NCI-H128 (cell line): ENCODE results near the gene SPATS1.
A peak's percentile ranks its signal among the peaks of the same experiment; 100 is the strongest.
"Not testable (repeated sequence)": the region's sequence is repeated elsewhere in the genome, so short reads cannot be mapped to it uniquely, and the experiment has no call there.

ENCODE experiments used
- DNase-seq: peaks from one replicate; lab custom pipeline; 2025; ENCODE audit not compliant: unreplicated experiment; lab: John Stamatoyannopoulos, UW

SPATS1 gene

GRCh38 chr6:44311304-44311703 lies 31.1 kb upstream of the SPATS1 start:
- DNase-seq = no peak

GRCh38 chr6:44311767-44312166 lies 30.7 kb upstream of the SPATS1 start:
- no peak for DNase-seq

- peak; percentile 73 for DNase-seq
Measured at GRCh38 chr6:44312901-44313788, 29.3 kb upstream of the SPATS1 start, which contains the start of gene AARS2. Gene AARS2, minus strand, starts transcription at chr6:44313347. Its CDS starts 24 bp downstream, at chr6:44313323.

- DNase-seq = not testable (repeated sequence)
Measured at GRCh38 chr6:44314657-44315056, 27.8 kb upstream of the SPATS1 start.

DNA sequence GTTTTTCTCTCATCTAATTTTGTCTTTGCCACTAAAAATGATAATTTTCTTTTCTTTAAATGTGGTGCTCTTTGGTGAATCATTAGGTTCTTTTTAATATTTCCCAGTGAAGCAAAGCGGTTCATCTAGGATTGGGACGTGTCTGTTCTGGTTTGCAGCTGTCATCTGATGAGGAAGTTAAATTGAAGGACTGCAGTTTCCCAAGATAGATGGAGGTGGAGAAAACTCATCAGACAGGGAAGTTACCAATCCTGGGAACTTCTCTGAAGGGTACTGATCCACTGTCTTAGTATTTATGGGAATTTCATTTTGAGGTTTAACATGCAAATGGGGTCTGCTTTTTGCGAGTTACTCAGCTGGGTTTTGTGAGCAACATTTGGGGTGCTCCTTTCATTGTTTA lies 26.9 kb upstream of the SPATS1 start:
- DNase-seq = no peak

DNA sequence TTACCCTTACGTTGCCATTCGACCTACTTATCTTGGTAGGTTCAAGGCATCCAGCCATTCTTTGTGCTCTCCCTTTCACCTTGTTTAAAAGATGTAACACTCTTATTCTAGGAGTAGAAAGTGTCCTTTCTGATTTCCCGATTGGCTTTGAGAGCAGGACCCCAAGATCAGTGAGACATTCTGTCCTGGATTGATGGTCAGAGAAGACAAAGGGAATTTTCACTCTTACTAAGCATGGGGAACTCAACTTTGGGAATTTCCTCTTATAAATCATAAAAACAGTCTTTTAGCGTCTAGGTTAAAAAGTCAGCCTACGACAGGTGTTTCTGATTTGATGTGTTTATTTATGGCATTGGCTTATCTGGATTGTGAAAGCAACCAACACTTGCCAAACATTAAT lies 26.5 kb upstream of the SPATS1 start:
- DNase-seq = no peak

DNA sequence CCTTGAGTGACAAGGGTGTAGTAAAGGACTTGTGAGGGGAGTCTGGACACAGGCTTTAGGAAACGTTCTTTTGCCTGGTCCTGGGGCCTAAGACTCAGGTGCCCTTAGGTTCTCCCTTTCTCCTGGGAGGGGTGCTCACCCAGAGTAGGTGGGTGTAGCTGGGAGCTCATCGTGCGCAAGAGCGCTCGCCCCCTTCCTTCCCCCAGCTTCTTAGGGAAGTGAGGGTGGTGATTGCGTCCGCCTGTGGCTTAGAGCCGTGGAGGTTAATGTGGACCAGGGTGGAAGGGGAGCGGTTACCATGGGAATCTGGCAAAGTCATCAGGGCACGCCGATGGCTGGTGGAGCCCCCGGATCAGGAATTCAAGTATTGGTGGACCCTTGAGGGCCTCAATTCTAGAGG lies 26.0 kb upstream of the SPATS1 start:
- DNase-seq = no peak

- DNase-seq = not testable (repeated sequence)
Measured at GRCh38 chr6:44317136-44317631, 25.3 kb upstream of the SPATS1 start.

DNA sequence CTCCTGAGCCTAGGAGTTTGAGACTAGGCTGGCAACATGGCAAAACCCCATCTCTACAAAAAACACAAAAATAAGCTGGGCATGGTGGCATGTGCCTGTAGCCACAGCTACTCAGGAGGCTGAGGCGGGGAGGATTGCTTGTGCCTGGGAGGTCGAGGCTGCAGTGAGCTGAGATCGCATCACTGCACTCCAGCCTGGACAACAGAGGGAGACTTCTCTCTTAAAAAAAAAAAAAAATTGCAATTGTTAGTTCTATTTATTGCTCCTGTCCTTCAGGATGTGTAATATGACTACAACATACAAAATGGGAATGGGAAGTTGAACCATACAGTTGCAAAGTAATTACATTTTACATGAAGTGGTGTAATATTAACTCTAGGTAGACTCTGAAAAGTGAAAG lies 21.2 kb upstream of the SPATS1 start:
- no peak for DNase-seq

DNA sequence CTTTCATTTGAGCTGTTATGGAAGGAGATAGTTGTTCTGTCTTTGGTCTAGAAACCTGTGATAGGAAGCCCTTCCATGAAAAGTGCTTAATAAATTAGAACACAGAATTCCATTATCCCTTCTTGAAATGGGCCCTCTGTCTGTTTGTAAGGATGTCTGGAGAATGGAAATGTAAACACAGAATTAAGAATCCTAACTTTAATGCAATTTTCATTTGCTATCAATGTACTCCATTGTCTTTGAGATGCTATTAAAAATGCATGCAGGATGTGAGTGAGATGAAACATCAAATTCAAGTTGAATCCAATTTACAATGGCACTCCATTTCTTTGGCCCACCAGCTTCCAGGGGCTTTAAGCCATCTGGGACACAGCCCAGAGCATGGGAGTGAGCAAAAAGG lies 15.4 kb upstream of the SPATS1 start:
- no peak for DNase-seq

DNA sequence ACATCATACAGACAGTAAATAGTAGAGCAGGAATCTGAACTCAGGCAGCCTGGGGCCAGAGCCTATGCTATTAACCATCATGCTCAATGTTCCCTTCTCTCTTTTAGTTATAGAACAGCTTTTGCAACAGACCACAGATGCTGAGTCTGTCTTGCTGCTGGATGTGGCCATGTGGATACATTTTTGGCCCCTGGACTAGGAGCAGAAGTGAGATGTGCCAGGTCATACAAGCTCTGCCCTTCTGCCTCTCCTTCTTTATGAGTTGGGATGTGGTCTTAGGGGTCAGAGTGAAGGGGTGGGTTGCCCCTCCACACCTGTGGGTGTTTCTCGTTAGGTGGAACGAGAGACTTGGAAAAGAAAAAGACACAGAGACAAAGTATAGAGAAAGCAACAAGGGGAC lies 14.7 kb upstream of the SPATS1 start:
- no peak for DNase-seq

- DNase-seq = not testable (repeated sequence)
Measured at GRCh38 chr6:44328203-44328602, 14.2 kb upstream of the SPATS1 start.

- no peak for DNase-seq
Measured at GRCh38 chr6:44329858-44330257, 12.6 kb upstream of the SPATS1 start.

DNA sequence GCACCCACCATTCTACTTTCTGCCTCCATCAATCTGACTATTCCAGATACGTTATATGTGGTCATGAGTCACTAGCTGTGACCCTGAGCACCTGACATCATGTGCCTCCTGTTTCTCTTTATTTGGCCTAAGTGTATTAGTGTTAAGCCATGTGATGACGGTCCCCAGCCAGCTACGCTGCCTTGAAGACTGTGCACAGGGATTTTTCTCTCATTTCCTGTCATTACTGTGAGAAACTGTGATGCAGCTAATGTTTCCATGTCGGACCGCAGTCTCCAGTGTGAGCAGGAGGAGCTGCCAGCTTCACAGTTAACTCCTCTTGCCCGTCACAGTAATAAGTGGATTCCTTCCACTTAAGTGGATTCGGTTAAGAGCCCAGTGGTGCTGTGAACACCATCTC lies 9.9 kb upstream of the SPATS1 start:
- DNase-seq = no peak

DNA sequence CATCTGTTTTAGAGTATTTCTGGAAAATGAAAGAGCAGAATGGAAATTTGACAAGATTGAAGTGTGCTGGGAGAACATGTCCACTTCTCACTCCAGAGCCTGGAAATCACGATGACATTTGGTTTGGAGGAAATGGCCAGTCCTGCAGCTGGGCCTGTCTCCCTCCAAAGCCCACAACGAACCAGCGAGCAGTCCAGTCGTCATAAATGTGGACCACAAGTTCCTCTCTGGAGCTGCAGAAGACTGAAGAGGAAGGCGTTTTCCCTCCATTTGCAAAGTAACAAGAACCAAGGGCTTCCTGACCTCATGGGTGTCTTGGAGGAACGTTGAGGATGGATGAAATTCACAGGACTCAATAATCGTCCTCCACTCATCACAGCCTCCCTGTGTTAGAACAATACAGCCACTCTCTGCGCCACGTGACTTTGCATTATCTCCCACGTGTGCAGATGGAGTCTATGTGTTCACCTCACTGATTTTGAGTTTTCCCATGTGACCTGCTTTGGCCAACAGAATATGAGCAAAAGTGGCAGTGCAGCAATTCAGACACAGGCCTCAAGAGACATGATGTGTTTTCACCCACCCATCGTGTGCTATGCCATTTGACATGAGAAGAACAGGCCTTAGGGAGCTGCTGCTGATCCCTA lies 9.1 kb upstream of the SPATS1 start:
- DNase-seq = no peak

DNA sequence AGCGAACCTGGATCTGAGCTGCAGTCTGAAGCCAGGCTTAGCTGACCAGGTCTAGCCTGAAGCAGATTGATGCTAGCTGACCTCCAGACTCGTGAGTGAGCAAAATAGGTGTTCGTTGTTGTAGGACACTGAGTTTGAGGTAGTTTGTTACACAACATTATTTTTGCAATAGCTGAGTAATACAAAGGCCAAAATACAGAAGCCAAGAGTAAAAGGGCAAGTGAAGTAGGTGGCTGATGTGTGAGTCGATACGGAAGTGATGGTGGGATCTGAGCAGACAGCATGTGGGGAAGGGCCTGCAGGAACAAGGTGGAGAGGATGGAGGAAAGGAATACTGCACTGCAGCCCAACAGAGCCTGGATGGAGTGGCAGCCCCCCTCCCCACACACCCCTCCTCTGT lies 8.5 kb upstream of the SPATS1 start:
- no peak for DNase-seq

- DNase-seq = no peak
Measured at GRCh38 chr6:44335631-44336030, 6.8 kb upstream of the SPATS1 start.

- peak; percentile 65 for DNase-seq
Measured at GRCh38 chr6:44338228-44339122, 4.0 kb upstream of the SPATS1 start.

- DNase-seq = no peak
Measured at GRCh38 chr6:44339301-44339700, 3.1 kb upstream of the SPATS1 start.

DNA sequence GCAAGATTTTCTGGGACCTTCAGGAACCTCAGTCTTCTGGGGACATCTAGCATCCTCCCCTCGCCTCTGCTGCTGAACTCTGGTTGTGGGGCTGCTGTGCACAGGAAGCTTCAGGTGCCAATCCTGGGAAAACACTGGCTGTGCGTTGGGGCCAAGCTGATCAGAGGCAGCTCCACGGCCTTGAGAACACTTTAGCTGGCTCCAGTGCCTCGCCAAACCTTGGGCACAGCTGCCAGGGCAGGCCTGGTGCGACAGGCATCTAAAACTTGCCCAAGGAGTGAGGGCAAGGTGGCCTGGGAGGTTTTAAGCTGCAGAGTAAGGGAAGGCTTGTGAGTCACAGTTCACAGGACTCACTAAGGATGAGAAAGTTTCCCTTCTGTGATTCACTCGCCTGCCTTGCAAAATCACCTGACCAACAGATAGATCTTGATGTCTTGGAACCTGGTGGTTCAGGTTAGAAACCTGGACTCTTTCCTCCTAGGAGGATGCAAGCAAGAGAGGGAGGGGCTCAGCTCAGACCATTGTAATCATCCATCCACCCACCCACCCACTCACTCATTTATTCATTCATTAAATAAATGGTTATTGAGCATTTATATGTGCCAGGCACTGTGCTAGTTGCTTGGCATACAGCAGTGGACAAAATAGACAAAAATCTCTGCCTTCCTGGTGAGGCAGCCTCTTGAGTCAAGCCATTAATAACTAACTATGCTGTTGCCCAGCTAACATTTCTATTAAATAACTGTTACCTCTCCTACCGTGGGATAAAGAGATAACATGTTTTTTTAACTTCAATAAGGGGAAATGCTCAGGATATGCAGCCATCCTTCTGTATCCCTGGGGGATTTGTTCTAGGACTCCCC lies 2.5 kb upstream of the SPATS1 start:
- no peak for DNase-seq
